Measurements from ENCODE around the gene CCER1.

DNA sequence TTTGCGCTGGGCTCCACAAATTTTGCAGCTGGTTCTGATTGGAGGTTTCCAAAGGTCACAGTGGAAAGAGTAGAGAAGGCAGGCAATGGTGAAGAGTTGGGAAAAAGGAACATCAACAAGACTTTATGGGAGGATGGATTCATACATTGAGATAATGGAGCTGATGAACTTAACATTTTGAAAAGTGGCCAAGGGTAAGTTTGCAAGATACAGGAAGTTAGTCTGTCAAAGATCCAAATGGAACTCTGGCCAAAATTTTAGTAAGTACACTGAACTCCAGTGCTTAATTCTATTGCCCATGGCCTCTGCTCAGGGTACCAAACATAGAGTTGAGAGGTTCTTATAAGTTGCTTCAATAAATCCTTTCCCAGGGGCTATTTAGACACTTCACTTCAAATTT lies 15.6 kb downstream of the CCER1 start:
- TF ChIP-seq, protein P1, sequence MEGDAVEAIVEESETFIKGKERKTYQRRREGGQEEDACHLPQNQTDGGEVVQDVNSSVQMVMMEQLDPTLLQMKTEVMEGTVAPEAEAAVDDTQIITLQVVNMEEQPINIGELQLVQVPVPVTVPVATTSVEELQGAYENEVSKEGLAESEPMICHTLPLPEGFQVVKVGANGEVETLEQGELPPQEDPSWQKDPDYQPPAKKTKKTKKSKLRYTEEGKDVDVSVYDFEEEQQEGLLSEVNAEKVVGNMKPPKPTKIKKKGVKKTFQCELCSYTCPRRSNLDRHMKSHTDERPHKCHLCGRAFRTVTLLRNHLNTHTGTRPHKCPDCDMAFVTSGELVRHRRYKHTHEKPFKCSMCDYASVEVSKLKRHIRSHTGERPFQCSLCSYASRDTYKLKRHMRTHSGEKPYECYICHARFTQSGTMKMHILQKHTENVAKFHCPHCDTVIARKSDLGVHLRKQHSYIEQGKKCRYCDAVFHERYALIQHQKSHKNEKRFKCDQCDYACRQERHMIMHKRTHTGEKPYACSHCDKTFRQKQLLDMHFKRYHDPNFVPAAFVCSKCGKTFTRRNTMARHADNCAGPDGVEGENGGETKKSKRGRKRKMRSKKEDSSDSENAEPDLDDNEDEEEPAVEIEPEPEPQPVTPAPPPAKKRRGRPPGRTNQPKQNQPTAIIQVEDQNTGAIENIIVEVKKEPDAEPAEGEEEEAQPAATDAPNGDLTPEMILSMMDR (IDR thresholded peaks at IDR 0.05) = no peak
- no peak for TF ChIP-seq POLR2A (IDR thresholded peaks at IDR 0.05)

Data from lower leg skin (tissue), 3 donors.